NK-92 treated with Interleukin-12 subunit alpha and Interleukin-12 subunit beta, amount 100 ng/mL, for 24 hours (cell line): ENCODE measurements around the gene STX11.
"Not testable (repeated sequence)": the region's sequence is repeated elsewhere in the genome, so short reads cannot be mapped to it uniquely, and the experiment has no call there.

Experiments
- DNase-seq: peaks from one replicate; lab custom pipeline; 2025; lab: John Stamatoyannopoulos, UW

STX11 gene

DNA sequence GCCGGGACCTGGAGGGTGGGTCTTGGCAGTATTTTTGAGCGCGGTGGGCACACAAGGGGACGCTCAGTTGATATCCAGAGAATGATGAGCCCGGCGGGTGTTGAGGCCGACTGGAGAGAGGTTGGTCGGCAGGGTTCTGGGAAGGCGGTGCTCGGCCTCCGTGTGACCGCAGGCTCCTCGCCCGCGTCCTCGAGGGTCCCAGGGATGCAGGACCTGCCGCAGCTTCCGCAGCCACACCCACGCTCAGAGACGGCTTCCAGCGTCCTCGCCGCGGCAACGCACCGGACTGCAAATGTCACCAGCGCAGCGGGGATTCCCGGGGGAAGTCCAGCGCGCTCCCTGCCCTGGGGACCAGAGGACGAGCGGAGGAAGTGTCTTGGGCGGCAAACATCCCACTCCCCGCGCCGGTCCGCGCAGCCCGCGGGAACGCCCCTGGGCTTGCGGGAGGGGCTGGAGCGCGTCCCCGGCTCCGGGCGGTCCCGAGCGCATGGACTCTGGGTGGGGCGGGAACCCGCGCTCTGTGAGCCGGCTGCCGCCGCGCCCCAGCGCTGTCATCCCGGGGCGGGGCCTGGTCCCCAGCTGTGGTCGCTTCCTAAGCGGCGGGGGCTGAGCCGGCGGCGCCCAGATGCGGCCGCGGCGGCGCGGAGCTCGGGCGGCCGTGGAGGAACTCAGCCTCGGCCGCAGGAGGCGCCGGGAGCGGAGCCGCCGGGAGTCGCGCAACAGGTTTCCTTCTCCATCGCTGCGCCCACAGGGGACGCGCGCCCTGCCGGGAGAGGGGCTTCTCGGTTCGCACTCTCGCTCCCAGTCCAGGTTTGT is at the start of gene STX11:
Gene STX11, plus strand, starts transcription at position 624 of the 816 bp plus-strand sequence. CDS start 36,111 bp downstream, outside the sequence.
- peak; percentile 82 for DNase-seq

DNA sequence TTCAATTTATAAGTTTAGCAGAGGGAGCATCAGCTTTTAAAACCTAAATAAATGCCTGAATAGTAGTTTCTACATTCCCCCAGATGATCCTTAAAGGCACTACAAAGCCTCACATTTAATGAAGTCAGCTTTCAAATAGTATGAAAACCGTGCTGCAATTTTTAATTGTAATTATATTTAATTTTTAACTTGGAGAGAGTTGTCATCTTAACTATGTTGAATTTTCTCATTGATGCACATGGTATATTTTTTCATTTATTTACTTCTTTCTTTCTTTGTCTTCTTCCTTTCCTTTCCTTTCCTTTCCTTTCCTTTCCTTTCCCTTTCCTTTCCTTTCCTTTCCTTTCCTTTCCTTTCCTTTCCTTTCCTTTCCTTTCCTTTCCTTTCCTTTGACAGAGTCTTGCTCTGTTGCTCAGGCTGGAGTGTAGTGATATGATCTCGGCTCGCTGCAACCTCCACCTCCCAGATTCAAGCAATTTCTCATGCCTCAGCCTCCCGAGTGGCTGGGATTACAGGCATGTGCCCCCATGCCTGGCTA is 47.2 kb upstream of the STX11 start:
- DNase-seq: no peak

DNA sequence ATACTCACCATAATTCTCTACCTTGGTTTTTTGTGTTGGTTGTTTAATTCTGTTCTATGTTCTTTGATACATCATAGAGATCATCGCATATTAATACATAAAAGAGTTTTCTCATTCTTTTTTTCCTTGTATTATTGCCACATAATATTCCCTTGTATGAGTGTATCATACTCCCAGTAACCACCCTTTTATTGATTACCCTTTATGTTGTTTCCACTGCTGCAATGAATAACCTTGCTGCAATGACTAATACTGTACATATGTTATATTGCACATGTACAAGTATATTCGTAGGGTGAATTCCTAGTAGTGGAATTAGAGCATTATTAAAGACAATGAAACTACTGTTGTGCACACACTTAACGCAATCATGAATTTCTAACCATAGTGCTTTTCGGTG is 45.8 kb upstream of the STX11 start:
- DNase-seq: no peak

DNA sequence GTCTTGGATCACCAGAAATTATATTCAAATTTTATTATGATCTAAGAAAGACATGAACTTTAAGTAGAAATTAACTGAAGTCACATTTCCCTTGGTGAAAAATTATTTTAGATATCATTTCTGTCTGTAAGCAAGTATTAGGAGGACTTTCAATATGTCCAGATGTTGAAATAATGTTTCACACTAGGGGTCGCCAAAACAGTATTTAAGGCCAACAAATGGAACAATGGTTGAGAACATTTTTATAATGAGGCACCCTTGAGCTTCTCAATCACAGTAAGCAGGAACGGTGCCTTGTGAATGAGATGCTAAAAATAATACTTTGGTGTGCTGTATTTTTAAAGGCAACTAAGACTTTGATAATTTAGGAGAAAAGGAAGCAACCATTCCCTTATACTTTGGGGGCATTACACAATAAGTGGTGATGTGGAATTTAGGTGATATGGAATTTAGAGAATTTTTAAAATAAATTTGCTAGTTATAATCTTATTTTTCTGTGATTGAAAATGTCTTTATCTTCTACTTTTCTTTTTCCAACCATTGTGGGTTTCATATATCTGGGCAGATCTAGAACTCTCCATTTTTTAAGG is 45.3 kb upstream of the STX11 start:
- no peak for DNase-seq

DNA sequence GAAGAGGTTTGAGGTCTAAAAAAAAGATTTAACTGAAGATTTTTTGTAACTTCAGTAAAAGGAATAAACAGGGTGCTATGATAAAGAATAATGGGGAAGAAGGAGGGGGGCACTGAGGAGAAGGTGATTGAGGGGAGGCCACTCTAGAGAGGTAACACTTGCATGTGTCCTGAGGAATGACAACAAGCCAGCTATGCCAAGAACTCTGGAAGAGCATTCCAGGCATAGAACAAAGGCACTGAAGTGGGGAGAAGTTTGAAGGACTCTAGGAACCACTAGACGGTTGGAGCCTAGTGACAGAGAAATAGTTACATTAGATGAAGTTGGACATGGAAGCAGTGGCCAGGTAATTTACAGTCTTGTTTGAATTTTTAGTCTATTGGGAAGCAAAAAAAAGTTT is 44.1 kb upstream of the STX11 start:
- no peak for DNase-seq

DNA sequence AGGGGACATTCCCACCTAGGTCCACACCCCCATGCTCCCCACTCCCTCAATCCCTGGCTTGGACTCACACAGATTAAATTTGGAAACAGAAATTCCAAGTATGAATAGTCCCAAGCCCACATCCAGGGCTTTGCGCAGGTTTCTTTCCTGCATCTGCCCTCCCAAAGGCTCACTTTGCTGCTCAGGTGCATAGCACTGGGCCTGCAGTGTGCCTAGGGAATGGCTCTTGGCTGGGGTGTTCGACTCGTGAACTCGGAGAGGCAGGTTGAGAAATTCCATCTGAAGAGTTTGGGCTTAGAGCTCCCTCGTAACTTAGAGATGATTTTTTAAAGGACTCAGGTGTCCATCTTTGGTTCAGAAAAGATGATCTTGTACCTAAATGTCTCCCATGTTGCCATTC is 40.1 kb upstream of the STX11 start:
- no peak for DNase-seq

DNA sequence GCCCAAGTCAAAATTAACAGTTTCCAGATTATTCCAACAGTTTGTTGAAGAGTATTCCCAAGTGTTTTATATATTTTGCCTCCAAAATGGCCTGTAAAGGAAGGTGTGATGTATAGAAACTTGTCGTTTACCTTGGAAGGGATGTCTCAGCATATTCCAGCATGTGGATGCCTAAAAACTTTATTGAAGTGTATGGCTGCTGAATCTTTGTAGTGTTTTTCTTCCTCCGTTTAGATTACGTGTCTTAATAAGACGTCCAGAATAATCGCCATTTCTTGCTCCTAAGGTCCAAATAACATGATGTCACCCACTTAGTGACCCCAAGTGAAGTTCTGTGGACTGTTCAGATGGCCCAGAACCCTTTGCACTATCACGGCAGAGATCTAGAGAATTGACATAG is 37.0 kb upstream of the STX11 start:
- no peak for DNase-seq

DNA sequence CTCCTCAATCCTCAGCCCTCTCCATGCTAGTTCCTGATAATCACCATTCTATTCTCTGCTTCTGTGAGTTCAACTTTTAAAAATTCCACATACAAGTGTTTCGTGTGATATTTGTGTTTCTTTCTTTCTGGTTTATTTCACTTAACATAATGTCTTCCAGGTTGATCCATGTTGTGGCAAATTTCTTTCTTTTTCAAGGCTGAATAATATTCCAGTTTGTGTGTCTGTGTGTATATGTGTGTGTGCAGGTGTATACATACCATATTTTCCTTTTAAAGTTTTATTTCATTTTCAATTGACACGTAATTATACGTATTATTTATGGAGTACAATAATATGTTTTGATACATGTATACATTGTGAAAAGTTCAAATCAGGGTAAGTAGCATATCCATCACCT is 35.1 kb upstream of the STX11 start:
- DNase-seq: no peak

DNA sequence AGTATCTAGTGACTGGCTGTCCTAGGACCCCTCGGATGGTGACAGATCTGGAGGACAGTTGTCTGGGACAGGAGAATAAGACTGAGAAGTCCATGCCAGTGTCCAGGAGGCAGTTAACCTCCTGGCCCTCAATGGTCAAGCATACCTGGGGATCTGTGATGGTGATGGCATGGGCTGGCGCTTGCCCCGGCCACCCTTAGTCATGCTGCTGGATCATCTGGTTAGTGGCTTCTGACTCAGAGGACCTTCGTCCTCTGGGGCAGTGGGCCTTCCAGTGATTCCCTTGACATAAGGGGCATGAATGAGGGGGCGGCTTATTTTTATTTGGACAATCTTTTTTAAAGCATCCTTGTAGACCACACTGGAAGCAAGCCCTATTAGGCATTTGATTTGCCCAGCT is 30.9 kb upstream of the STX11 start:
- DNase-seq: no peak

DNA sequence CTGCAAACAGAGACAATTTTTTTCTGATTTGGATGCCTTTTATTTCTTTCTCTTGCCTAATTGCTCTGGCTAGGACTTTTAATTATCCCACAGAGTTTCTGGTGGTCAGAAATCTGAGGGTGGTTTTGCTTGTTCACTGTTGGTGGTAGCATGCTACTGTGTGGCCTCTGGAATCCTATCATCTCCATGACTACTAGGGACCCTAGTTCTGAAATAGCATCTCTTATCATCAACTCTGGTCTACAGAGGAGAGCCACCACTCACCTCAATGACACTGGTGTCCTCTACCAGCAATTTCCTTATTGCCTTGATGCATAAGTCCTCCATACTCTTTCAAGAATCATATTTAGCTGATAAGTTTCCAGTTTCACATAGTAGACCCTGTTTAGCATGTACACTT is 27.5 kb upstream of the STX11 start:
- DNase-seq: no peak

DNA sequence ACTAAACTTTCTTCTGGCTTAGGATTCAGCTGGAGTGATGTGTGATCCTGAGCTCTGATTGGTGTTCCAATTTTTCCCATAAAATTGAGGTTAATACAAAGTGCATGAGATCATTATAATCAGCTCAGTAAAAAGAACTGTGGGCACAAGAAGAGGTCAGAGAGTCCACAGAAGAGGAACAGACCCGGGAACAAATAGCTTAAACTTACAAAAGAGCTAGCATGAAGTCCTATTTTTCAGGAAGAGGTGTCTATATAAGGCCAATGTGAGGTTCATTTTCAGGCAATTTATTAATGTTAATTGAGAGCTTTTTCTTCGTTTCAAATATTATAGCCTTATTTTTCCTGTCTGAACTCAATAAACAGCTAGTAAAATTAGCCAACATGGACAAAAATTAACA is 26.9 kb upstream of the STX11 start:
- no peak for DNase-seq

DNA sequence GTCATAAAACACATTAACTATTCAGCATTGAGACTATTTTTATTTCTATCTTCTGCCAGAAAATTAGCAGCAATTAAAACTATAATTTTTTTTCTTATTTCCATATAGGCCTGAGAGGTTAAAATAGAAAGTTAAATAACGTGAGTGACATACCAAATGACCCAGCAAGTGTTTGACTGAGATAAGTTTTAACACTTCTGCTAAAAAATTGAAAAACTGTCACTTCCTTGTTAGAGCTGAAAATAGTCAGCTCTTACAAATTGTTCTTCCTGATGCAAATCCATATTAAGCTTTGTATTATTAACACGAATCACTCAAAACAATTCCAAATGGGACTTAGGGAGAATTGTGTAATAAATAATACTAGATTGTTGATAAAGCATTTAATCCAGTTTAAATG is 26.5 kb upstream of the STX11 start:
- no peak for DNase-seq

DNA sequence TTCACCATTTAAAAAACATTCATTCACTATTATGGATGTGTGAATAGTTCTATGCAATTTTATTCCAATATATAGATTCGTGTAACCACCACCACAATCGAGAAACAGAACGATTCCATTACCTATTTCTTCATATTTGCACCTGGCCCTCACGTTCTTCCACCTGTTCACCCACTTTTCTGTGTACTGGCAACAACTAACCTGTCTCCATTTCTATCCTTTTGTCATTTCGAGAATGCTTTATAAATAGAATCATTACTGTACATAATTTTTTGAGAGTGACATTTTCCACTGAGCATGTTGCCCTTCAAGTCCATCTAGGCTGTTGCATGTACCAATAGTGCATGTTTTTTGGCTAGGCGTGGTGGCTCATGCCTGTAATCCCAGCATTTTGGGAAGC is 23.2 kb upstream of the STX11 start:
- DNase-seq: no peak

DNA sequence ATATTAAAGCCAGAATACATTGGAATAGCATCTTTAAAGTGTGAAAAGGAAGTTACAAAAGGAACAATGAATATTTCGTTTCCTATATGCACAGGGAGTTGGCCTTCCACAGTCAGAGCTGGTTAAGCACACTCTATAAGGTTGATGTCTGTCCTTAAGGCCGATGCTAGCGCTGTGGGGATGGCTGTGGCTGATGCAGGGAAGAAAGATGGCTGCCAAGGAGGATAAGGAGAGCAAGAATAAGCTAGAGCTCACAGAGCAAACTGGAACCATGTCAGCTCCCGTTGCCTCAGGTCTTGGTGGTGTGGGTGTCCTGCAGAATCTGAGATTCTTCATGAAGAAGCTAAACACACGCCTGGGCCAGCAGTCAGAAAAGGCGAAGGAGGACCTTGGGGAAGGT is 20.8 kb upstream of the STX11 start:
- no peak for DNase-seq

DNA sequence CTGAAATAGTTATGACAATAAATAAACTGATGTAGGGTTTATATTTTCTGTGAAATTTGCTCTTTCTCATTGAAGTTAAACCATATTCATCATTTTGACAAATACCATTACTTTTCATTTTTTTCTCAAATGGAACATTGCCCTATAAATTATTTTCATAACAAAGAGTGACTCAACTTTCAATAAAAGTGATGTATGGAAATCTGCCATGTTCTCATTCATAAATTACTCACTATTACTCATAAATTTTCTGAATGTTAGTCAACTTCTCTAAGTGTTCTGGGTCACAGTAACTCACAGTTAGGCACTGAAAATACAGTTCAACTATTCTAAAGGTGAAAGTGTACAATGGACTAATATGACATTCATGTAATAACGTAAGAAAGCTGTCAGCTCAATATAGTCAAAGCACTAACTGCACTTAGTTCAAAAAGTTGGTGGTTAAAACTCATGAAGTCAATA is 19.0 kb upstream of the STX11 start:
- DNase-seq: no peak

DNA sequence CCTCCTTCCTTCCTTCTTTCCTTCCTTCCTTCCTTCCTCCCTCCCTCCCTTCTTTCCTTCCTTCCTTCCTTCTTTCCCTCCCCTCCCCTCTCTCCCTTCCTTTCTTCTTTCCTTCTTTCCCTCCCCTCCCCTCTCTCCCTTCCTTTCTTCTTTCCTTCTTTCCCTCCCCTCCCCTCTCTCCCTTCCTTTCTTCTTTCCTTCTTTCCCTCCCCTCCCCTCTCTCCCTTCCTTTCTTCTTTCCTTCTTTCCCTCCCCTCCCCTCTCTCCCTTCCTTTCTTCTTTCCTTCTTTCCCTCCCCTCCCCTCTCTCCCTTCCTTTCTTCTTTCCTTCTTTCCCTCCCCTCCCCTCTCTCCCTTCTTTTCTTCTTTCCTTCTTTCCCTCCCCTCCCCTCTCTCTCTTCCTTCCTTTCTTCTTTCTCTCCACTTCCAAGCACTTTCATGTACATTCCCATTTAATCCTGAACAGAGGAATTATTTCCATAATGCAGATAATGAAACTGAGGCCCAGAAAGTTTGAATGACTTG is 18.1 kb upstream of the STX11 start:
- DNase-seq: not testable (repeated sequence)

DNA sequence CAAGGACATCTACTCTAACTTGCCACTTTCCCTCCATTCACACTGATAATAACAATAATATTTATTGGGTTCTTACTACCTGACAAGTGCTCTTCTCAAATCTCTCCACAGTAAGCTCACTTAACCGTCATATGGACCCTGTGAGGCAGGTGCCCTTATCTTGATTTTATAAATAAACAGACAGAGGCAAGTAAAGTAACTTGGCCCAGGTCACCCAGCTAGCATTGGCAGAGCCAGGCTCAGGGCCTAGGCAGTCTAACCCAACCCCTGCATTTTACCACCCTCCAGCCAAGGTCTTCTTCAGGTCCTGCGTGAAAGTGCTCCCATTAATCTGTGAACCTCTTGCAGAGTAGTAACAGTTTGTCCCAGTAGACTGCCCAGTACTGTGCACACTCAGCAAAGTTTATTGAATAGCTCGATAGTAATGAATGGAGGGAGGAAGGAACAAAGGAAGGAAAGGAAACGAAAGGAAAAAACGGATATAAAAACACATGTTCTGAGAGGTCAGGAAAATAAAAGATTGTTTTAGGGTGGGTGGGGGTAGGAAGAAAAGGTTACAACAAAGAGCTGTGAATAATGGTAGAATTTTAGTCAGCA is 17.0 kb upstream of the STX11 start:
- DNase-seq: no peak

DNA sequence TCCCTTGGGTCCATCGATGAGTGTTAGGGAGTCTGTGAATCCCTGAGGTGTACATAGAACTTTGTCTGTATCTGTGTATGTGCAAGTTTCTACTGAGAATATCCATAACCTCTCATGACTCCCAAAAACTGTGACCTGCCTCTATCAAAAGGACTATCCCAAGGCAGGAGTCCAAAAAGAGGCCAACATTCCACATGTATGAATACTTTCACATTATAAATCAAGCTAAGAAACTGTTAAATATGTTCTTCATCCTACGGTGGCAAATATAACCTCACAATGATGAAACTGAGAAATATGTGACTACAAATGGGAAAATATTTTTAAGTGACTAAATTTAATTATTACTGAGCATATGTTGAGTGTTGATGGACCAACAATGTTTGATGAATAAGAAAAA is 16.1 kb upstream of the STX11 start:
- no peak for DNase-seq

DNA sequence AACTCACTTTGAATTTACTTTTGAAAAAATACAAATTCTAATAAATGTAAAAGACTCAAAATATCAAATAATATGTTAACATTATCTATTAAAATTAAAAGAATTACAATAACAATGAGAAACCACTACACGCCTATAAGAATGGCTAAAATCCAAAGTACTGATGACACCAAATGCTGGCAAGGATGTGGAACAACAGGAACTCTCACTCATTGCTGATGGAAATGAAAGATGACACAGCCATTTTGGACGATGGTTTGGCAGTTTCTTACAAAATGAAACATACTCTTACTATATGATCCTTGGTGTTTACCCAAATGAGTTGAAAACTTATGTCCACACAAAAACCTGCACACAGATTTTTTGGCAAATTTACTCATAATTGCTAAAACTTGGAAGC is 15.6 kb upstream of the STX11 start:
- DNase-seq: no peak

DNA sequence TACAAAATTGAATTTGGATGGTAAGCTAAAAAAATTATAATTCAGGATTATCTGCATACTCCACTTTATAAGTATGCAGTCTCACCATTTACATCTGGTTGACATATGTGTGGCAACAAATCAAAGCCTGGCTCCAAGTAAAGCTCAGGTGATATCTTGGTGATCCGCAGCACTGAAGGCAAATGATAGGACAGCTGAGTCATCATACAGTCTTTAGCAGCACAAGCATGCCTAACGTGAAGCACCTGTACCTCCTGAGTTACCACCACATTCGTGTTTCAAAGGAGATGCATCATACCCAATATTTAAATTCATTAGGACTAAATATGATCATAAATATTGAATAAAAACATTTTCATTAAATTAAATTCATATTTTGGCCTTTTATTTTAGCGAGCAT is 11.8 kb upstream of the STX11 start:
- DNase-seq: no peak

DNA sequence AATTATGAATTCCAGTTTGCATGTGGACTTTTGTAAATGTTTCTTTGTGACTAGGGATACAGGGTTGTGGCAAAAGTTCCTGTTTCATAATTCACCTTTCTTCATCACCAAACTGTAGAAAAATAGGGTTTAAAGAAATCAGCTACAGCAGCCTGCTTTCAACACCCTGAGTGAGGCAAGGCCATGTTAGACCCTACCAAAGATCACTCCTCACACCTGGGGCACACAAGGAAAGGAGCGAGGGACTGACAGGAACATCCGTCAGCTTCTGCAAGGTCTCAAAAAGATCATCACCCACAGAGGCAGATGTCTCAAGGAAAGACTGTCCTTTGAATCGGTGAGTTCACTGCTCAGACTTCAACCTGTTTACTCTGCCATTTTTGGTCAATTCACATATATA is 10.5 kb upstream of the STX11 start:
- no peak for DNase-seq

DNA sequence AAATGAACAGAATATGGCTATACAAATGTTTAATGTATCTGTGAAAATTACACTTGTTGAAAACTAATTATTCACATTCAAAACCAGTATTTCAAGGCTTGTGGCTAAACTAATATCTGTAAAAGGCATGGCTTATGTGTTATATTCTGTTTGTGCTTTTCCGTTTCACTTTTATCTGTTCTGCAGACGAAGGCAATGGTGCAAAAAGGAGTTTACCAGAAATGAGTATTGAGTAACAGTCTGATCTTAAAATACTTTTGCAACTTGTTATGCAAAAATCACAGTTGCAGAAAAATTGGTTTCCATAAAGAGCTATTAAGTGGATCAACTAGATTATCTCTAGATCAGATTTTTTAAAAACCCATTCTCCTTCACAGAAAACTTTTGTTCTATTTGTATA is 9.4 kb upstream of the STX11 start:
- no peak for DNase-seq

DNA sequence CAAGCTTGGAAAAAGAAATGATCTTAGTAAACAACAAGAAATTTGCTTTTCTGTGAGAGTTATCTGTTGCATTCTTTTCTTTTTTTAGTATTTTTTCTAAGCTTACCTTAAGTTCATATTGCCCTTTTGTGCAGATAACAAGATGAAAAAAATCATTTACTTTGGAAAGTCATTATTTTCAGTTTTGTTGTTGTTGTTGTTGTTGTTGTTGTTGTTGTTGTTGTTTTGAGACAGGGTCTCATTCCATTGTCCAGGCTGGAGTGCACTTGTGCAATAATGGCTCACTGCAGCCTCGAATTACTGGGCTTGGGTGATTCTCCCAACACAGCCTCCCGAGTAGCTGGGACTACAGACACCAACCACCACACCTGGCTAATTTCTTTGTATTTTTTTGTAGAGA is 8.8 kb upstream of the STX11 start:
- no peak for DNase-seq
